Activated CD8-positive, alpha-beta memory T cell treated with anti-CD3 and anti-CD28 coated beads, Interleukin-2, amount 10 ng/mL, durations not matched to agents 7 days and 5 days (primary cell): ENCODE results near the gene FANCE. TPM values are rescaled to one million over a fixed set of nuclear protein-coding genes. Genes with fewer than 3 reads are reported as not detected.

Experiments
- microRNA-seq: library from miRNA; unstranded; fragments of <30 nt; microRNA quantifications from one replicate; pipeline ENCODE4 v1.2.0, GENCODE V29; 2022
- total RNA-seq, 2 experiments: library from RNA; stranded (reverse); gene quantifications; one replicate each; pipeline ENCODE4 v1.2.3, GENCODE V29; 2021

The FANCE gene
- total RNA-seq, 2 experiments from 2014 or later, result 15.4 to 16.0 TPM

Small RNA genes within 50 kb of the gene (microRNA-seq; reads per million reads assigned to microRNA genes)
- 3.0 reads per million for gene MIR7111

Other genes with a start within 250 kb of the FANCE start
- under 1 TPM; 0.12 to 0.54 TPM for gene SCUBE3, start 238.4 kb upstream of the FANCE start, total RNA-seq
- gene ZNF76, start 192.6 kb upstream of the FANCE start, total RNA-seq, result 10 to 100 TPM; 55.0 to 61.8 TPM
- 100 to 1,000 TPM; 153 to 194 TPM for gene DEF6, start 154.5 kb upstream of the FANCE start, total RNA-seq
- gene PPARD, start 109.8 kb upstream of the FANCE start, total RNA-seq, result 10 to 100 TPM; 16.4 to 18.8 TPM
- 1,000 to 10,000 TPM; 1,163 to 1,382 TPM for gene RPL10A, start 16.1 kb downstream of the FANCE start, total RNA-seq
- under 1 TPM in 1 of 2 experiments, not detected in 1; 0.16 TPM for gene TEAD3, start 44.7 kb downstream of the FANCE start, total RNA-seq
- not detected for gene TULP1, start 60.6 kb downstream of the FANCE start, total RNA-seq
- 10 to 100 TPM; 53.8 to 70.6 TPM for gene FKBP5, start 236.6 kb downstream of the FANCE start, total RNA-seq